ENCODE measurements around the gene ANTKMT.
"Not testable (repeated sequence)": the region's sequence is repeated elsewhere in the genome, so short reads cannot be mapped to it uniquely, and the experiment has no call there.

DNA sequence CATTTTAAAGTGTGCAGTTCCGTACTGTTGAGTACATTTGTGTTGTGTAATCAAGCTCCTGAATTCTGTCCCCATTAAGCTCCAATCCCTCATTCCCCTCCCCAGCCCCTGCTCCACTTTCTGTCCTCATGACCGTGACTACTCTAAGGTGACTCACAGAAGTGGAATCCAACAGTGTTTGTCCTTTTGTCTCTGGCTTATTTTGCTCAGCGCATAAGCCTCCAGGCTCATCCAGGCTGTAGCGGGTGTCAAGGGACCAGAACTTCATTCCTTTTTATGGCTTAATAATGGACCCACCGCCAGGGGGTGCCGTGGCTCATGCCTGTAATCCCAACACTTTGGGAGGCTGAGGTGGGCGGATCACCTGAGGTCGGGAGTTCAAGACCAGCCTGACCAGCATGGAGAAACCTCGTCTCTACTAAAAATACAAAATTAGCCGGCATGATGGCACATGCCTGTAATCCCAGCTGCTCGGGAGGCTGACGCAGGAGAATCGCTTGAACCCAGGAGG is 8.2 kb upstream of the ANTKMT start:
- not testable (repeated sequence) for TF ChIP-seq POLR2AphosphoS5 (IDR thresholded peaks at IDR 0.05; ENCODE audit: borderline replicate concordance, low read depth, low read length); EZH2 (IDR thresholded peaks at IDR 0.05); FOXP2 (optimal IDR thresholded peaks at IDR 0.05; ENCODE audit: control extremely low read depth, extremely low read length, insufficient read depth)
